HG03354 (cell line): ENCODE measurements around the gene LZTR1.
A peak's percentile ranks its signal among the peaks of the same experiment; 100 is the strongest.

Source experiments
- ATAC-seq: cut with Tn5 transposase; IDR thresholded peaks from one replicate; pipeline ENCODE4 v1.9.1; 2021; ENCODE audit warnings: mild to moderate bottlenecking; ENCODE audit not compliant: unreplicated experiment, poor library complexity, severe bottlenecking

The LZTR1 gene

GRCh38 chr22:20978419-20978818, 3.7 kb upstream of the LZTR1 start:
- ATAC-seq: no peak

DNA sequence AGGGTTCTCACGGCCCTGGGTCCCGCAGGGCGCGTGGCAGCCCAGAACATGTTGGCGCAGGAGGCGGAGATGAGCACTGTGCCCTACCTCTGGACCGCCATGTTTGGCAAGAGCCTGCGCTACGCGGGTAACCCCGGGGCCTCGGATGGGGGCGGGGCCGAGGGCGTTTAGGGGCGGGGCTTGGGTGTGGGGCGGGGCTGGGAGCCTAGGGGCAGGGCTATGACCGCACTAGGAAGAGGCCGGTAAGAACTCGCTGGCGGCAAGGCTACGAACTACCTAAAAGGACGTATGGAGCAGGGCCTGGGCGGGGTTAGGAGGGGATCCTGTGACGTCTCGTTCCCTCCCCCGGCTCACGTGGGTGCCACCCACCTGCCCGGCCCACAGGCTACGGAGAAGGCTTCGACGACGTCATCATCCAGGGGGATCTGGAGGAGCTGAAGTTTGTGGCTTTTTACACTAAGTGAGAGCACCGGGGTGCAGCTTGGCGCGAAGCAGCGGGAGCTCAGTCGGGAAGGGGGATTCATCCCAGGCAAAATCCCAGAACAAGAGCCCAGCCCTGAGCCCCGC, 2.8 kb upstream of the LZTR1 start:
- ATAC-seq: no peak

DNA sequence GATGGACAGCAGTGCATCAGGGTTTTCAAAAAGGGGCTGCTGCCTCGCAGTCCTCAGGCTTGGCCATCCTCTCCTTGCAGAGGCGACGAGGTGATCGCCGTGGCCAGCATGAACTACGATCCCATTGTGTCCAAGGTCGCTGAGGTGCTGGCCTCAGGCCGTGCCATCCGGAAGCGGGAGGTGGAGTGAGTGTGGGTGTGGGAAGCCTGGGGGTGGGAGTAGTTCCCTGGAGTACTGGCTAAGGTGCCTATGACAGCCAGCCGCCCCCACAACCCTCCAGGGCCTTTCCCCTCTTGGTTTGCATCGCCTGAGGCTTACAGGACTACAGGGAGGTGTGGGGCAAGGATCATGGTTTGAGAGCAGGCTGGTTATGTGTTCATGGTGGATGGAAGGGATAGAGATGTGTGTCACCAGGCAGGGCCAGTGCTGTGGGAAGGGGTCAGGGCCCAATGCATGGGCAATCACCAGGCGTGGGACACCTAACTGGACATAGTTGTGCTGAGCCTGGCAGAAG, 2.1 kb upstream of the LZTR1 start:
- ATAC-seq: no peak

DNA sequence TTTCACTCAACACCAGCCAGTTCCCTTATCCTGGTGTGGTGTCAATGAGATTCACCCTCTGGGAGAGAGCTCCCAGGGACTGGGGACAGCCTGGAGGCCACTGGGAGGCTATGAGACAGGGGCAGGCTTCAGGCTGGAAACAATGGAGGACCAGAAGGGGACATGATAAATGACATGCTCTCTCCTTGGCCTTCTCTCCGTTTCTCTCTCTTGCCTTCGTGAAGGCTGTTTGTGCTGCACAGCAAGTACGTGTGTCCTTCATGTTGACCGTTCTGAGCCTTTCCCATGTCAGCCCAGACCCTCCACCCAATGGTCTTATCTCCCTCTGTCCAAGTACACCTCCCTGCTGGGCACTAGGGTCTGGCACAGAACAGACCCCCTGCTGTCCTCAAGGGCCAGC, 1.6 kb upstream of the LZTR1 start:
- no peak for ATAC-seq

DNA sequence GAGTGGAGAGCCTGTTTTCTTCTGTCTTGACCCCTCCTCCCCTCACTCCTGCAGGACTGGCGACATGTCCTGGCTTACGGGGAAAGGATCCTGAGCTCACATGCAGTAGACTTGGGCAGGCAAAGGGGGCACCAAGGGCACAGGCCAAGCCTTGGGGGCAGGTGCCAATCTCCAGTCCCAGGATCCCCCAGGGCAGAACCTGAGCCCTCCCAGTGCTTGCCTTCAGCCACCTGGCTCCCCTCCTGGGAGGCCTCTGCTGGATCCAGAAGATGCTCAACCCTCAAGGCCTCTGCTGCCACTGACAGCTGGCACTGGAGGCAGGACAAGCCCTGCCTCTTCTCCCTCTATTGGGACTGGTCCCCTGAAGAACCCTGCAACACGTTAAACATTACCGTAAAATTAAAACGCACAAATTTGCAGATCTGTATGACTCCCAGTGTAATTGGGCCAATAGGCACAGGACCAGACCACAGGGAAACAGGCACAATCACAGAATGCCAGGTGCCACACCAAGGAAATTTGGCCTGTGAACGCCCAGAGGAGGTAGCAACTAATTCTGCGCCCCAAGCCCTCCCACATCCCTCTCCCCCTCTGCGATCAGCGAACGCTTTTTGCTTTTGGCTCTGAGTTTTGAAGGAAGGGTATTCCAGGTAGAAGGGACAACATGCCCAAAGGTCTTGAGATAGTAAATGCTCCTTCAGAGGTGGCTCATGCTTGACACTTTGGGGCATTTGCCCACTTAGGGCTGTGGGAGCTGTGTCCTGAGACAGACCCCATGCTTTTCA, 967 bp upstream of the LZTR1 start:
- ATAC-seq: no peak

DNA sequence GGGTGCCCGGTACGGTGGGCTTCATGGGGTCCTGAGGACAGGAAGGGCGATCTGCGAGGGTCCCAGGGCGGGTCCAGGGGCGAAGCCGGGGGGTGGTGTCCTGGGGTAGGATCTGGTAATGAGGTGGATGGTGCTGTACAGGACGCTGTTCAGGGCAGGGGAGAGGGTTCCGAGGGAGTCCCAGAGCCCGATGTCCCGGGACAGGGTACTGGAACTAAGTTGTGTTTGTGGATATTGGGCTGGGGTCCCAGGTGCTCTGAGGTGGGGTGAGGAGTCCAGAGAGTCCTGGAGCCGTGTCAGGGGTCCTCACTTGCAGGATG, 426 bp downstream of the LZTR1 start:
- ATAC-seq: peak; percentile 23

DNA sequence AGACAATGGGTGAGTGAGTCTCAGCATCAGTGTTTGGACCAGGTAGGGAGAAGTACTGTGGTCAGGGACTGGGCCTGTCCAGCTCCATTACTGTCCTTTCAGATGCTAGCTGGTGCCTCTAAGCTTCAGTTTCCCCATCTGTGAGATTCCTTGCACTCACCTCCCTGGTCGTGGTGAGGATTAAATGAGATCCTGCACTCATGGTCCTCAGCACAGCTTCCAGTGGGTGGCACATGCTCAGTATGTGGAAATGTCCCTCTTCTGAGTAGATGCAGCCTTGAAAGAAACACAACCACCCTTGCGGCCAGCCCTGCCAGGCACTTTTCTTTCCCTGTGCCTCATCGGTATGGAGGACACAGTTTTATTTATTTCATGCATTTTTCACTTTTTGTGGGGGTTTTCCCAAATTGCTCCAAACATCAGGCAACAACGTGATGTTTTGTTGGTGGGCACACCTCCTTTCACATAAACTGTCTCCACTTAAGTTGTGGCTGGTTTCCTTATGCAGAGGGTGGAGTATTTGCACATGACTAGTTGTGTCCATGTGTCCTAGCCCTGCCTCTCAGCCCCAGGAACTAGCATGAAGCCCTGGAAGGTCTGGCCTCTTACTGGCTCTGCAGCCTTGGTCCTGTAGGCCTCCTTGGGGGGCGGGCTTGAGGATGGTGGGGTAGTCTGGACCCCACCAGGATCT, 1.1 kb downstream of the LZTR1 start:
- ATAC-seq: no peak

GRCh38 chr22:20985720-20986119, 3.6 kb downstream of the LZTR1 start:
- ATAC-seq: no peak

GRCh38 chr22:20986365-20986764, 4.3 kb downstream of the LZTR1 start:
- ATAC-seq: no peak

DNA sequence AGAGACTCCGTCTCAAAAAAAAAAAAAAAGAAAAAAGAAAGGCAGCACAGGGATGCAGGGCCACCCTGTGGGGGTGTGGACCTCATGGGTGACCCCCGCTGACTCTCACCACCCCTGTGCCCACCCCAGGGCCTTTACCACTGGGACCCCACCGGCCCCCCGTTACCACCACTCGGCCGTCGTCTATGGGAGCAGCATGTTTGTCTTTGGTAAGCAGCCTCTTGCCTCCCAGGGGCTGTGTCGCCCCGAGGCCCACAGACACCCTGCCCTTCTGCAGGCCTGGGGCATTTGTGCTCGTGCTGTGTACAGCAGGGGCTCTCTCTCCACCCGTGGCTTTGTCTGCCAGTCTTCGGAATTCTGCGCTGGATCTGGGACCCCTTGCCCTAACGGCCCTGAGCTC, 5.3 kb downstream of the LZTR1 start:
- ATAC-seq: no peak

DNA sequence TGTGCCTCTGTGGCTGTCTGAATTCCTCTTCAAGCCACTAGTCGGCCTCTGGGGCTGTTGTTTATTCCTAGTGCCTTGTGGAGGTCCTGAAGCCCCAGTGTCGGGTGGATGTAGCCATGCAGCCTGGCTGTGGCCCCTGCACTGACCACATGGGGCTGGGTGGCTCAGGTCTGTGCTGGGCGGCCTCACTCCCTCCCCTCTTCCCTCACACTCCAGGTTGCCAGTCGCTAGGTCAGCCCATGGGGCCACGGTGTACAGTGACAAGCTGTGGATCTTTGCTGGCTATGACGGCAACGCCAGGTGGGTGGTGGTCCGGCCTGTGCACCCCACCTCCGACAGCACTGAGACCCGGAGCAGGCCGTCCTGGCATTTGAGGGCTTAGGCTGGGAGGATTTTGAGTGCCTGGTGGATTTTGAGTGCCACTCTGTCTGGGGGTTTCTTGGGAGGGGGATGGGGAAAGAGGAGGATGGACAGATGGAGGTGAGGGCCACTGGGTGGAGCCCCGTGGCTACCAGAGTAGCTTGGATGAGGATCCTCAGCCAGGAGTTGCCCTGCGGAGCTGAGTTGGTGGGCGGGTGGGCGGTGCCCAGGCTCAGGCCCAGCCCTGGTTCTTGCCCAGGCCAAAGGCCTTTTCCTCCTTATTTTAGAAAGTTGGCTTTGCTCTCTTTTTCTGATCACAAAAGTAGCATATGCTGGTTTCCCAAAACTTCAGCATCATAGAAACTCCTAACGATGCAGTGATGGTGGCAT, 6.7 kb downstream of the LZTR1 start:
- ATAC-seq: no peak

- no peak for ATAC-seq
Observed at GRCh38 chr22:20989323-20990138, 7.4 kb downstream of the LZTR1 start.

DNA sequence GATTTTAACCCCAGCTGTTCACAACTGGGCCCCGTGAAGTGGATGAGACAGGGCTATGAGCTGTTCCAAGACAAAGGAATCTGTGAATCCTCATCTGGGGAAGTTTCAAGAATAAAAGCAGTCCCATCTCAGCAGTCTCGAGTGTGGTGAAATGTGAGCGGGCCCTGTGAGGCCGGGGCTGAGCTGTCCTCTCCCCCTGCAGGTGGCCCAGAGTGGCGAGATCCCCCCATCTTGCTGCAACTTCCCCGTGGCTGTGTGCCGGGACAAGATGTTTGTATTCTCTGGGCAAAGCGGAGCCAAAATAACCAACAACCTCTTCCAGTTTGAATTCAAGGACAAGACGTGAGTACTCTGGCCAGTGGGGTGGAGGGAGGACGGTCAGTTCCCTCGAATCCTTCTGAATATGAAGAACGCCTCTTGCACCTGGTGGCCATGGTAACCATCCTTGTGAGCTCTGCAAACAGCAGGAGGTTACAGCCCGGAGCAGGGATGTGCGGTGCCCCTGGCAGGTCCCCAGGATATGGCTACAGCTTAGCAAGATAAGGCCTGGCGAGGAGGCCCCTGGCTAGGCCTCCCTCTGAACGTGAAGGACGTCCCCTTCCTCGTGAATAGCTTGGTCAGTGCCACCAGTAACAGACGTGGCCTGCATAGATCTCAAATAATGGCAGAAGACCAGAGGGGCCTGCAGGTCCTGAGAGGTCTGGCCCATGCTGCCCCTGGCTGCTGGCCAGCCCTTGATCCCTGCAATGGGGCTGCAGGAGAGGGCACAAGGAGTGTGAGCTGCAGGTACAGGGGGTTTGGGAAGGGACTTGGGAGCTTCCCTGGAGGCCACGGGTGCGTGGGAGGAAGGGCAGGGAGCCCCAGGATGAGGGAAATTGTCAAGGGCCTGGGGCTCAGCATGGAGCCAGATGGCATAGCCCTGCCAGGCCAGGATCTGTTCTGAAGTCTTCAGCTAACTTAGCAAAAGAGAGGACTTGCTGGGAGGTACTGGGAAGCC, 8.4 kb downstream of the LZTR1 start:
- ATAC-seq: no peak

GRCh38 chr22:20991252-20992055, 9.4 kb downstream of the LZTR1 start:
- ATAC-seq: no peak

DNA sequence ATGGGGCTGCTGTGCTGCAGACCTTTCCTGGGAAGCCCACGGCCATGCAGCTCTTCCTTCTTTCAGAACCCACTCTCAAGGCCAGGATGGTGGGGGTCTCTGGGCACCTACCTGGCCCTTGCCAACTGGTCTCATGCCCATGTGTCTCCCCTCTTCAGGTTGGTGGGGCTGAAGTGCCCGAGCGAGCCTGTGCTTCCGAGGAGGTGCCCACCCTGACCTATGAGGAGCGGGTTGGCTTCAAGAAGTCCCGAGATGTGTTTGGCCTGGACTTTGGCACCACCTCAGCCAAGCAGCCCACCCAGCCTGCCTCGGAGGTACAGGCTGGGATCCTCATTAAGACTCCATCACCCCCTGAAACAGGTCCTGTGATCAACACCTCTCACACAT, 10.0 kb downstream of the LZTR1 start:
- no peak for ATAC-seq

DNA sequence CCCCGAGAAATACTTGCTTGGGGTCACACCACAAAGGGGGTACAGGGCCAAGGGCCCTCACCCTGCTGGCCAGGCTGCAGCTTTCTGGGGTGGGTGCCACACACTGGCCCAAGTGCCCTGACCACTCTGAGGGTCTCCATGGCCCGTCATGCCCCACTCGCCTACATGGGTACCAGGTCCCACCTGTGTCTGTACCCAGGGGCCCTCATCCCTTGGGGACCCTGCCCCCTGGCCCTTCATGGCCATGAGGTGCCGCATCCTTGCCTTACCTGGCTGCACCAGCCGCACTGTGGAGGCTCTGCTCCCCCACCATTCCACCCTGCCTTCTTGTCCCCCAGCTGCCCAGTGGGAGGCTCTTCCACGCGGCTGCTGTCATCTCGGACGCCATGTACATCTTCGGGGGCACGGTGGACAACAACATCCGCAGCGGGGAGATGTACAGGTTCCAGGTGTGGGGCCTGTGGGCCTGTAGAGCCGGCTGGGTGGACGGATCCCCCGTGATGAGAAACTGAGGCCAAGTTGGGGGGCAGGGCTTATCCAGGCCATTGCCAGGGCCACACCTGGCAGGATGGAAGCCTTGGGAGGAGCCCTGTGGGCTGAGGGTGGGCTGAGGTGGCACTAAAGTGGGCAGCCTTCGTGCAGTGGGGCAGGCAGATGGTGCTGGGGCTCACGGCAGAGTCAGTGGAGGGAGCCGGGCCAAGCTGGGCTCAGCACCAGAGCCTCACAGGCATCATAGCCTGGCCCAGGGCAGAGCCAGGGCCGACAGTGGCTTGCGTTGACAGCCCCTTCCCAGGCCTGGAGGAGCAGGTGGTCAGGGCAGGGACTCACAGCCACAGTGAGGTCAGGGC, 10.6 kb downstream of the LZTR1 start:
- ATAC-seq: no peak
